Measurements from ENCODE around the gene EAF1.
"Not testable (repeated sequence)": the region's sequence is repeated elsewhere in the genome, so short reads cannot be mapped to it uniquely, and the experiment has no call there.

Gene EAF1

DNA sequence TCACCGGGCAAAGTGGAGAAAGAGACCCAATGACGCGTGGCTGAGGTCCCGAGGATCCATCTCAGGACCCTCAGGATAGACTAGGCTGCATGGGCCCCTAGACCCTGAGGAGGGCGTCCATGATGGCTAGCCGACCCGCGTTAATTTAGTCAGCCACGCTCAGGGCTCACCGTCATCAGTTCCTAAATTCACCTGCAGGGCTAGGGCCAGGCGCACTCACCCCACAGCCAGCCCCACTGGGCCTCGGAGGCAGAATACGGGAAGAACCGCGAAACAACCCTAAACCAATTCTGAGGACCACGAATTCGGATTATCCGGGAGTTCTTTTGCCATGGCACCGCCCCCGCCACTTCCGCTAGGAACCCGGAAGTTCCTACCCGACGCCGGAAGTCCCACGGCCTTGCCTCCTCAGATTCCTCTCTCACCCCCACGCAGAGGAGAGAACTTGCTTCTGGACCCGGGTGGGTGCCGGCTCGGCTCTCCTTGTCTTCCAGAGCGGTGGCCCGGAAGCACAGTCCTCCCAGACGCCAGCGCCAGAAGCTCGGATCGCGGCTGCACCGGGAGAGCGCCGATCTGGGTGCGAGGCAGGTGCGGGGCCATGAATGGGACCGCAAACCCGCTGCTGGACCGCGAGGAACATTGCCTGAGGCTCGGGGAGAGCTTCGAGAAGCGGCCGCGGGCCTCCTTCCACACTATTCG lies at the start of gene EAF1, which contains the start of gene METTL6:
Gene EAF1, plus strand, starts transcription at position 417 of the 699 bp plus-strand sequence. Its CDS starts 182 bp downstream, at position 599.
Gene METTL6, minus strand, starts transcription at position 363 of the 699 bp plus-strand sequence. CDS start 1,033 bp downstream, outside the sequence.
- in situ Hi-C loops (cut with MboI; ENCODE audit: low sequenced_read_pairs), result no loop called here

DNA sequence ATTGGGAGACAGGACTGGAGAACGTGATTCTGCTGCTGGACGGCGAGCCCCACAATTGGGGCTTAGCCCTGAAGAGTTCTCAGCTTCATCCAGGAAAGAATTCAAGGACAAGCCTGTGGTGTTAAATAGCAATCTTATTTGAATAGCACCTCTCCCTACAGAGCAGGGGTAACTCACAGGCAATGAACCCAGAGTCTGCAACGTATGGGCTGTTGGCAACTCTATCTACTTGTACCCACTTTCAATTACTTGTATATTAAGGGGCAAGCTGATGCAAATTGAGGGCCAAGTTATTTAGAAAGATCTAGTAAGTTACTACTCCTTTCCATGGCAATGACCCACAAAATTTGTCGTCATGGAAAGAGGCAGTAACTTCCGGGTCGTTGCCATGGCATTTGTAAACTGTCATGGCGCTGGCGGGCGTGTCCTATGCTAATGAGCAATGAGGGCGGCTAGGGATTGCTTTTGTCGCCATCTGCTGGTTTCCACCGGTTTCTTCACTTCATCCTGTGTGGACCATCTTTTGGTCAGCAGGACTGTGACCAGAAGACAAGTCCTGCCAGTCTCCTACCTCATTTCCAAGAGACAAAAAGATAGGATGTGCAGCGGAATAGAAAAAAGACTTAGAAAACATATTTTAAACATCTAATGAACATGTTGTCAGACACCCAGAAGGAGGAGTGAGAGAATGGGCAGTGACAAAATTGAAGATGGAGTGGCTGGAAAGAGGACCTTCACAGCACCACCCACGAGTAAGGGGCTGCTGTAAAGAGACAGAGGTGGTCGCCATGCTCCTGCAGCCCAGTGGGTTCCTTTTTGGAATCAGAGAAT lies 49.2 kb upstream of the EAF1 start:
- in situ Hi-C loops (cut with MboI; ENCODE audit: low sequenced_read_pairs), result loop anchor here (5.0 kb wide), 1 partner anchor 106 kb away; no protein-coding TSS in a partner anchor

DNA sequence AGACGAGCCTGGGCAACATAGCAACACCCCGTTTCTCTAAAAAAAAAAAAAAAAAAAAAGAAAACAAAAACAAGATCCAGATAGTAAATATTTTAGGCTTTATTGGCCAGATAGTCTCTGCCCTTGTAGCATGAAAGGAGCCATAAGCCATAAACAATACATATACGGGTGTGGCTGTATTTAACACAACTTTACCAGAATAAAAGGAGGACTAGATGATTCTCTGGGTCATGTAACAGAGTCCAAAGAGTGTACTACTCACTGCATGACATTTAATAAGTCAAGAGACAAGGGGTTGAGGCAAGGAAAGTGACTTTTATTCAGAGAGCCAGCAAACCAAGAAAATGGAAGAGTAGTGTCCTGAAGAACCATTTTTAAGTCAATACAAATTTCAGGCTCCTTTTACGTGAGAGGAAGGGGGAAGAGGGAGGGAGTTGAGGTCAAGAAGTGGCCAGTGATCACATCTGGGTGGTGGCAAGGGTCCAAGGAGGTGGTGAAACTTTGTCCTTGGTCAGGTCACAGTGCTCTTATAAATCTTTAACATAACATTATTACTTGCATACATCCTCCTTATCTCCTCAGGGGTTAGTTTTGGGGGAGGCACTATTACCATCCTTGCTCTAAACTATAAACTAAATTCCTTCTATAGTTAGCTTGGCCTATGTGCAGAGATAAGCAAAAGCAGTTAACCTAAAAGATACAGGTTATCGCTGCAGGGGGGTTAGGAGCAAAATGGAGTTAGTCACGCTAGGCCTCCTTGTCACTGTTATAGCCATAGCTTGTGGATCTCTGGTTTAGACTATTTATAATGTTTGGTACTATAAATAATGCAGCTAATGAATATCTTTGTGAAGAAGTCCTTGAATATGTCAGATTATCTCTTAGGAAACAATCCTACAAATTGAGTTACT lies 46.2 kb upstream of the EAF1 start:
- in situ Hi-C loops (cut with MboI; ENCODE audit: low sequenced_read_pairs), result no loop called here

DNA sequence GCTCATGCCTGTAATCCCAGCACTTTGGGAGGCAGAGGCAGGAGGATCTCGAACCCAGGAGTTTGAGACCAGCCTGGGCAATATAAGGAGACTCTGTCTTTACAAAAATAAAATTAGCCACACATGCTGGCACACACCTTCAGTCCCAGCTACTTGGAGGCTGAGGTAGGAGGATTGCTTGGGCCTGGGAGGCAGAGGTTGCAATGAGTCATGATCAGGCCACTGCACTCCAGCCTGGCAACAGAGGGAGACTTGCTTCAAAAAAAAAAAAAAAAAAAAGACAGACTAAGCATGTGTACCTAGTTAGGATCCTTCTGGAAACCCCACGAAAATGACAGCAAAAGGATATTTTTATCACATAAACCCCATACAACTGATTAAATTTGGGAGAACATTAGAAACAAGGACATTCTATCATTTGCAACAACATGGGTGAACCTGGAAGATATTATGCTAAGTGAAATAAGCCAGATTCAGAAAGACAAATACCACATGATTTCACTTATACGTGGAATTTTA lies 44.9 kb upstream of the EAF1 start:
- in situ Hi-C loops (cut with MboI; ENCODE audit: low sequenced_read_pairs), result no loop called here

DNA sequence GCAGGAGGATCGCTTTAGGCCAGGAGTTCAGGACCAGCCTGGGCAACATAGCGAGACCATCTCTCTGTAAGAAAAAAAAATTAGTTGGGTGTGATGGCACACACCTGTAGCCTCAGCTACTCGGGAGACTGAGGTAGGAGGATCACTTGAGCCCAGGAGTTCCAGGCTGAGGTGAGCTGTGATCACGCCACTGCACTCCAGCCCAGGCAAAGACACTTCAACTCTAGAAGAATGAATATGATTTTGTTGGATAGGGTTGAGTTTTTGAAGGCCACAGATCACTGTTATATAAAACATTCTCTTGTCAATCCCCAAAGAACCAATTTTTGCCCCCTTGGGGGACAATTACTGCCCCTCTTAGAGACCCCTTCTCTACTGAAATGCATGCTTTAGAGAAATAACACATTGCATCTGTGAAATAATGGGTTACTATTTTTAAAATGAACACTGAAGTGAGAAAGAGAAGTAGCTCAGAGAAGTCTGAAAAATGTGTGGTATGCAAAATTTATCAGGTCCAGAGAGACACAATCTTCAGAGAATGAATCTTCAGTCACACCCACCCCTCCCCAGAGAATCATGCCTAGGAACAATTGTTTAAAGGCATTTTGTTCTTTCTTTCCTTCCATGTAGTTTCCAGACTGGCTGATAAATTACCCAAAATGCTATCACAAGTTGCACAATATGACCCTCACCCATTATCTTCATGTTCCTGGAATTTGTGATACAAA lies 42.7 kb upstream of the EAF1 start:
- in situ Hi-C loops (cut with MboI; ENCODE audit: low sequenced_read_pairs), result no loop called here

DNA sequence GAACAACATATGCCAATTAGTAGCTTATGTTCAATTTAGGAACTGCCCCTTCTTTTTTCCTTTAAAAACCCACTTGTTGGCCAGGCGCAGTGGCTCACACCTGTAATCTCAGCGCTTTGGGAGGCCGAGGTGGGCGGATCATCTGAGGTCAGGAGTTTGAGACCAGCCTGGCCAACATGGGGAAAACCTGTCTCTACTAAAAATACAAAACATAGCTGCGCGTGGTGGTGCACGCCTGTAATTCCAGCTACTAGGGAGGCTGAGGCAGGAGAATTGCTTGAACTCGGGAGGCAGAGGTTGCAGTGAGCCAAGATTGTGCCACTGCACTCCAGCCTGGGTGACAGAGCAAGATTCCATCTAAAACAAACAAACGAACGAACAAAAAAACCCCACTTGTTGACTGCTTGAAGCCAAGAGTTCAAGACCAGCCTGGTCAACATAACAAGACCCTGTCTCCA lies 42.1 kb upstream of the EAF1 start:
- in situ Hi-C loops (cut with MboI; ENCODE audit: low sequenced_read_pairs), result not testable (repeated sequence)

DNA sequence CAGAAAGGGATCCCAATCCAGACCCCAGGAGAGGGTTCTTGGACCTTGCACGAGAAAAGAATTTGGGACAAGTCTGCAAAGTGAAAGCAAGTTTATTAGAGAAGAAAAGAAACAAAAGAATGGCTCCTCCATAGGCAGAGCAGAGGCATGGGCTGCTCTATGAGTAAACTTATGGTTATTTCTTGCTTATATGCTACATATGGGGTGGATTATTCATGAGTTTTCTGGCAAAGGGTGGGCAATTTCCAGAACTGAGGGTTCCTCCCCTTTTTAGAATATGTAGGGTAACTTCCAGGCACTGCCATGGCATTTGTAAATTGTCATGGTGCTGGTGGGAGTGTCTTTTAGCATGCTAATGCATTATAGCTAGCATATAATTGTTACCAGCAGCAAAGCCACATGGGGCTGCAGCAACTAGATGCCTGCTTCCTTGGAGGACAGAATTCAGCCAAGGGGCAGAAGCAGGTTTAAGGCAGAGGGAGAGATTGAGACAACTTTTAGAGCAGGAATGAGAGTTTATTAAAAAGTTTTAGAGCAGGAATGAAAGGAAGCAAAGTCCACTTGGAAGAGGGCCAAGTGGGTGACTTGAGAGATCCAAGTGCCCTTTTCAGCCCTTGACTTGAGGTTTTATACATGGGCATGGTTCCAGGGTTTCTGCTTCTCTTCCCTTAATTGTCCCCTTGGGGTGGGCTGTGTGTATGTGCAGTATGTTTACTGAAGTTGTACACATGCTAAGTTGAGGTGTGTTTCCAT lies 41.3 kb upstream of the EAF1 start:
- in situ Hi-C loops (cut with MboI; ENCODE audit: low sequenced_read_pairs), result no loop called here

DNA sequence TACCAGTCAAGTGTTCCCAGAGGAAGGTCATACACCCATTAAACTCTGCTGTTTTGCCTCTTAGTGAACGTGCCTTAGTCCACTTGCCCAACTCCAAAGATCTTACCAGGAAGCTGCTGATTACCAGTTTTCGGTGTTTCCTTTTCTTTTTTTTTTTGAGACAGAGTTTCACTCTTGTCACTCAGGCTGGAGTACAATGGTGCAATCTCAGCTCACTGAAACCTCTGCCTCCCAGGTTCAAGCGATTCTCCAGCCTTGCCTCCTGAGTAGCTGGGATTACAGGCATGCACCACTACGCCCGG lies 40.8 kb upstream of the EAF1 start:
- in situ Hi-C loops (cut with MboI; ENCODE audit: low sequenced_read_pairs), result not testable (repeated sequence)

DNA sequence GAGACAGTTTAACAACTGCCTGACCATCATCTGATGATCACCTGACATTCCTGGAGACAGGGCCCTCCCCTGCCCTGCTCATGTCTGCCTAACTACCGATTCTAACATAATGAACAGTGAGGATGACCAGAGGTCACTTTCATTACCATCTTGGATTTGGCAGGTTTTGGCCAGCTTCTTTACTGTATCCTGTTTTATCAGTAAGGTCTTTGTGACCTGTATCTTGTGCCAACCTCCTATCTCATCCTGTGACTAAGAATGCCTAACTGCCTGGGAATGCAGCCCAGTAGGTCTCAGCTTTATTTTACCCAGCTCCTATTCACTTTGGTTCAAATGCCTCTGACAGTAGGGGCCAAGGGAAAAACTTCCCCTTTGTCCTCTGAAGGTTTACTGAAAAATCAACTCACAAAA lies 40.2 kb upstream of the EAF1 start:
- in situ Hi-C loops (cut with MboI; ENCODE audit: low sequenced_read_pairs), result no loop called here

DNA sequence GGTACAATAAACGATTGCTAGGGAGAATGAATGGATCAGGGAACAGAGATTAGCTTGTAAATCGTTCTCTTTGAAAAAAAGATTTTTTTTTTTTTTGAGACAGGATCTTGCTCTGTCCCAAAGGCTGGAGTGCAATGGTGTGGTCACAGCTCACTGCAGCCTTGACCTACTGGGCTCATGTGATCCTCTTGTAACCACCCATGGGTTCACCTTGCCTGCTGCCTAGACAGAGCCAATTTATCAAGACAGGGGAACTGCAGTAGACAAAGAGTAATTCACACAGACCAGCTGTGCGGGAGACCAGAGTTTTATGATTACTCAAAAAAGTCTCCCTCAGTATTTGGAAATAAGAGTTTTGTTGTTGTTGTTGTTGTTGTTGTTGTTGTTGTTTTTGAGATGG lies 39.7 kb upstream of the EAF1 start:
- in situ Hi-C loops (cut with MboI; ENCODE audit: low sequenced_read_pairs), result no loop called here

DNA sequence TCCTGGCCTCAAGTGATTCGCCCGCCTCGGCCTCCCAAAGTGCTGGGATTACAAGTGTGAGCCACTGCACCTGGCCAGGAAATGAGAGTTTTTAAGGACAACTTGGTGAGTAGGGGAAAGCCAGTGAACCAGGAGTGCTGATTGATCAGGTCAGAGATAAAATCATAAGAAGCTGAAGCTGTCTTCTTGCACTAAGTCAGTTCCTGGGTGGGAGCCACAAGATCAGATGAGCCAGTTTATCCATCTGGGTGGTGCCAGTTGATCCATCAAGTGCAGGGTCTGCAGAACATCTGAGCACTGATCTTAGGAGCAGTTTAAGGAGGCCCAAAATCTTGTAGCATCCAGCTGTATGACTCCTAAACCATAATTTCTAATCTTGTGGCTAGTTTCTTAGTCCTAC lies 39.1 kb upstream of the EAF1 start:
- in situ Hi-C loops (cut with MboI; ENCODE audit: low sequenced_read_pairs), result not testable (repeated sequence)

DNA sequence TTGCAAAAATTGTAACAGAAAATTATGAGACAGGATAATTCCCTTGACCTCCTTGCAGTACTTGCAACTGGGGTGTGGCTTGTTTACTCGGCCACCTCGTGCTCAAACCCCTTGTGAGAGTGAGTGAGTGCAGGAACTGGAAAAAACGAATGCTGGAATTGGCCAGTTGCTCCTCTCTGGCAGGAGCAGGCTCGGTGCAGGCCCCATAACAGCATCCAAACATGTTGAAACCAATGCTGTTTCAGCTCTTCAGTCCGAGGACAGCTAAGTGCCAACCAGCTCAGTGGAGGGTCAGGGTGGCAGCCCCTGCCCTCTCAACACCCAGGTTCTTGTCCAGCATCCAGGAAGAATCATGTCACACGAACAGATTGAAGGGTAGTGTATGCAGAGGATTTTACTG lies 36.9 kb upstream of the EAF1 start:
- in situ Hi-C loops (cut with MboI; ENCODE audit: low sequenced_read_pairs), result no loop called here

DNA sequence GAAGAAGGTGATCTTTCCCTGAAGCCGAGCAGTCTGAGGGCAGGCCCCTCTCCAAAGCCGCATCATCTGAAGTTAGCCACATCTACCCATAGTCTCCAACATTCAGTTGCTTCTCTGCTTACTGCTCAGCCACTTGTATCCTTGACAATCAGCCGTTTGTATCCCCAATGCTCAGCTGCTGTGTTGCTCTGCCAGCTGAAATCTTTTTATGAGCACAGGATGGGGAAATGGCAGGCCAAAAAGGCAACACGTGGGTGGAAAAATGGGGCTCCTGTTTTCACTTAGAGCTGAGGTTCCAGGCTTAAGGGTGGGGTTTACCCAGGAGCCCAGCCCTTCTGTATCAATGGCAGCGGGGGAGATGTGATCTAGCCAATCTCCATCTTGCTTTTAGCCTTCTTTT lies 36.4 kb upstream of the EAF1 start:
- in situ Hi-C loops (cut with MboI; ENCODE audit: low sequenced_read_pairs), result no loop called here

DNA sequence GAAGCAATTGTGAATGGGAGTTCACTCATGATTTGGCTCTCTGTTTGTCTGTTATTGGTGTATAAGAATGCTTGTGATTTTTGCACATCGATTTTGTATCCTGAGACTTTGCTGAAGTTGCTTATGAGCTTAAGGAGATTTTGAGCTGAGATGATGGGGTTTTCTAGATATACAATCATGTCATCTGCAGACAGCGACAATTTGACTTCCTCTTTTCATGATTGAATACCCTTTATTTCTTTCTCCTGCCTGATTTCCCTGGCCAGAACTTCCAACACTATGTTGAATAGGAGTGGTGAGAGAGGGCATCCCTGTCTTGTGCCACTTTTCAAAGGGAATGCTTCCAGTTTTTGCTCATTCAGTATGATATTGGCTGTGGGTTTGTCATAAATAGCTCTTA lies 34.1 kb upstream of the EAF1 start:
- in situ Hi-C loops (cut with MboI; ENCODE audit: low sequenced_read_pairs), result not testable (repeated sequence)

DNA sequence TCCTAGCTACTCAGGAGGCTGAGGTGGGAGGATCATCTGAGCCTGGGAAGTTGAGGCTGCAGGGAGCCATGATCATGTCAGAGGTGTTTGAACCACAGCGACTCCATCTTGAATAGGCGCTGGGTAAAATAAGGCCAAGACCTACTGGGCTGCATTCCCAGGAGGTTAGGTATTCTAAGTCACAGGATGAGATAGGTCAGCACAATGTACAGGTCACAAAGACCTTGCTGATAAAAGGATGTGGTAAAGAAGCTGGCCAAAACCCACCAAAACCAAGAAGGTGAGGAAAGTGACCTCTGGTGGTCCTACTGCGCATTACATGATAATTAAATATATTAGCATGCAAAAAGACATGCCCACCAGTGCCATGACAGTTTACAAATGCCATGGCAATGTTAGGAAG lies 28.7 kb upstream of the EAF1 start:
- in situ Hi-C loops (cut with MboI; ENCODE audit: low sequenced_read_pairs), result not testable (repeated sequence)

DNA sequence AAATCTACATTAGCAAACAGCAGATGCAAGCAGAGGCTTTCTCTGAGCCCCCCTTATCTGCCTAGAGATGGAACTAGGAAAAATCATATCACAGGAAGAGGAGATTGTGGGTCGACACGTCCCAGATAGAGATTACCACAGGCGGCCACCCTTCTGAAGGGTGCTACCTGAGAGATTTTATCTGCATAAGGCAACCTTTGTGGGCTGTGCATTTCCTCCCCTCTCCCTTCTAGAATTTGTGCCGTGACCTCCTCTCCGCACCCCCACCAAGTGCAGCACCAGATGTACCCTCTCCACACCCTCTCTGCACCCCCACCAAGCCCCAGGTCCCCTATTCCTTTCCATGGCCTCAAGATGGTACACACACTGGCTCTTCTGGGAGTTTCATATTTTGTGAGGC lies 27.4 kb upstream of the EAF1 start:
- in situ Hi-C loops (cut with MboI; ENCODE audit: low sequenced_read_pairs), result no loop called here

DNA sequence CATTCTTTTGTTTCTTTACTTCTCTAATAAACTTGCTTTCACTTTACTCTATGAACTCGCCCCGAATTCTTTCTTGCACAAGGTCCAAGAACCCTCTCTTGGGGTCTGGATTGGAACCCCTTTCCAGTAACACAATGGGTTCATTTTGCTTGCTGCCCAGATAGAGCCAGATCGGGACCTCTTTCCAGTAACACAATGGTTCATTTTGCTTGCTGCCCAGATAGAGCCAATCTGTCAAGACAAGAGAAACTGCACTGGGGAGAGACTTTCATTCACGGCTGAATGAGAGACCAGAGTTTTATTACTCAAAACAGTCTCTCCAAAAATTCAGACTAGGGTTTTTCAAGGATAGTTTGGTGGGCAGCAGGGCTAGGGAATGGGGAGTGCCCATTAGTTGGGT lies 25.5 kb upstream of the EAF1 start:
- in situ Hi-C loops (cut with MboI; ENCODE audit: low sequenced_read_pairs), result no loop called here

DNA sequence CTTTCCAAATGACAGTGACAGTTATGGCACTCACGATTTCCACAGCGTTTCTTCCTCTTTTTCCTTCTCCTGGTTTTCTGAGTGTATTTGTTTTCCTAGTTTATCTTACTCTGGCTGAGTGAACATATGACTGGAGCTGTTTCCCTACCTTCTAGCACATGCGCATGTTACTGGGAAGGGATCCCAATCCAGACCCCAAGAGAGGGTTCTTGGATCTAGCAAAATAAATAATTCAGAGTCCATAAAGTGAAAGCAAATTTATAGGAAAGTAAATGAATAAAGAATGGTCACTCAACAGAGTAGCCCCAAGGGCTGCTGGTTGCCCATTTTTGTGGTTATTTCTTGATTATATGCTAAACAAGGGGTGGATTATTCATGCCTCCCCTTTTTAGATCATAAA lies 23.9 kb upstream of the EAF1 start:
- in situ Hi-C loops (cut with MboI; ENCODE audit: low sequenced_read_pairs), result no loop called here

DNA sequence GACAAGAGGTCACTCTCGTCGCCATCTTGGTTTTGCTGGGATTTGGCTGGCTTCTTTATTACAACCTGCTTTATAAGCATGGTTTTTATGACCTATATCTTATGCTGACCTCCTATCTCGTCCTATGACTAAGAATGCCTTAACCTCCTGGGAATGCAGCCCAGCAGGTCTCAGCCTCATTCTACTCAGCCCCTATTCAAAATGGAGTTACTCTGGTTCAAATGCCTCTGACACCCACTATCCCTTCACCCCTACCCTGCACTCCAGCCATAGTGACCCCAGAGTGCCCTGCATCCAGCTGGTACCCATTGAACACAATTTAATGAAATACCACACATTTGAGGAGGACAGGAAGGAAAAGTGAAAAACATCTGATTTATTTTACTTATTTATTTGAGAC lies 23.4 kb upstream of the EAF1 start:
- in situ Hi-C loops (cut with MboI; ENCODE audit: low sequenced_read_pairs), result no loop called here

DNA sequence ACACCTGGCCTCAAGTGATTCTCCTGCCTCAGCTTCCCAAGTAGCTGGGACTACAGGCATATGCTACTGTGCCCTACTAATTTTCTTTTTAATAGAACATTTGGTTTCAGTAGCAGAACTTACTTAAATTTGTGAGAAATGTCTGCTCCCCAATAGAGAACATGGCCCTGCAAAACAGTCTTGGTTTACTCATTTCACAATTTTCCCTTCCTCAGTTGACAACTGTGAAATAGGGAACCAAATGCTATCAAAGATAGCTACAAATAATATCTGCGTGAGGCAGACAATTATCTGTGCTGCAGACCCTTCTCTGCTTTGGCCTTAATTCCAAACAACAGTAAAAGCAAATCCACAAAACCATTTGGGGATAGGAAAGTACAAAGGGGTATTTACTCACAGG lies 22.6 kb upstream of the EAF1 start:
- in situ Hi-C loops (cut with MboI; ENCODE audit: low sequenced_read_pairs), result no loop called here

All from HL-60/S4 treated with retinoic acid at 250 ng/mL for 4 days and 3 days (cell line).